Caco-2 (cell line): ENCODE measurements around the gene ABT1. TPM values are rescaled to one million over a fixed set of nuclear protein-coding genes. Genes with fewer than 3 reads are reported as not detected.

Experiments used
- BruUV-seq: library from RNA; stranded (reverse); fragments of 400-500 nt; replicated peaks from 2 replicates; lab custom pipeline; 2021; lab: Mats Ljungman, UMichigan
- CTCF ChIA-PET: fragments of 300-600 bp; sonication (Branson Sonifier 250); formaldehyde crosslinking; loops from one replicate; lab custom pipeline; 2022; ENCODE audit warnings: antibody characterized with exemption; lab: Charles Lee
- POLR2A ChIA-PET: fragments of 300-600 bp; sonication (Branson Sonifier 250); formaldehyde crosslinking; loops from one replicate; lab custom pipeline; 2022; ENCODE audit warnings: antibody characterized with exemption; lab: Charles Lee
- DNase-seq, 2 experiments: peaks; one replicate each; pipeline versions ENCODE4 v3.0.0 to v3.0.0-alpha.2; 2020 to 2022
- H3K27me3 ChIP-seq: replicated peaks from 2 replicates; pipeline ENCODE4 v1.6.0; 2011; ENCODE audit warnings: low read length; ENCODE audit not compliant: control insufficient read depth, insufficient read depth
- H3K36me3 ChIP-seq: 2 replicates; pipeline ENCODE4 v1.5.1; 2011; ENCODE audit warnings: low read length; ENCODE audit not compliant: control insufficient read depth, insufficient read depth
- H3K4me1 ChIP-seq: fragments of 250-450 bp; sonication (Bioruptor Pico); 2 replicates; pipeline ENCODE4 v1.5.1; 2020; ENCODE audit warnings: mild to moderate bottlenecking
- H3K4me3 ChIP-seq: 2 replicates; pipeline ENCODE4 v1.5.1; 2011; ENCODE audit warnings: low read depth, mild to moderate bottlenecking, control low read depth, low read length
- H3K9me3 ChIP-seq: fragments of 250-450 bp; sonication (Bioruptor Pico); 2 replicates; pipeline ENCODE4 v1.5.1; 2020; ENCODE audit warnings: mild to moderate bottlenecking, moderate library complexity
- H3K27ac Mint-ChIP-seq: one replicate; pipeline ENCODE4 v1.8.0; 2022; ENCODE audit warnings: mixed read lengths; ENCODE audit not compliant: unreplicated experiment
- H3K27me3 Mint-ChIP-seq: one replicate; pipeline ENCODE4 v1.8.0; 2022; ENCODE audit warnings: mixed read lengths; ENCODE audit not compliant: insufficient read depth, unreplicated experiment
- H3K36me3 Mint-ChIP-seq: one replicate; pipeline ENCODE4 v1.8.0; 2022; ENCODE audit warnings: mild to moderate bottlenecking, mixed read lengths; ENCODE audit not compliant: insufficient read depth, unreplicated experiment
- H3K4me1 Mint-ChIP-seq: one replicate; pipeline ENCODE4 v1.8.0; 2022; ENCODE audit warnings: low read depth, mixed read lengths; ENCODE audit not compliant: unreplicated experiment
- H3K4me3 Mint-ChIP-seq: one replicate; pipeline ENCODE4 v1.8.0; 2022; ENCODE audit warnings: mild to moderate bottlenecking, moderate library complexity, mixed read lengths; ENCODE audit not compliant: unreplicated experiment
- H3K9me3 Mint-ChIP-seq: one replicate; pipeline ENCODE4 v1.8.0; 2022; ENCODE audit warnings: mixed read lengths; ENCODE audit not compliant: unreplicated experiment
- intact Hi-C: fragments of 100-400 bp; cut with micrococcal nuclease; formaldehyde crosslinking; loops from one replicate; pipeline ENCODE4 v1.10.0; 2022; ENCODE audit not compliant: unreplicated experiment
- total RNA-seq: library from RNA; stranded (reverse); gene quantifications from 2 replicates; pipeline ENCODE4 v1.2.3, GENCODE V29; 2022
- TF ChIP-seq, protein P1 (sequence below), 2 experiments: fragments of 200-600 bp in 1 of 2; IDR thresholded peaks; 1 replicate in 1 of 2; 2 replicates in 1 of 2; pipeline versions ENCODE4 v1.5.1 to v1.8.0; 2011 to 2022; ENCODE audit warnings: antibody characterized with exemption in 1 of 2, control low read depth in 1 of 2, inconsistent platforms in 1 of 2, low read depth in 1 of 2, low read length in 1 of 2, mild to moderate bottlenecking in 1 of 2, moderate library complexity in 1 of 2; ENCODE audit not compliant: insufficient read depth in 1 of 2, severe bottlenecking in 1 of 2, unreplicated experiment in 1 of 2

ABT1 gene
- total RNA-seq, 1 experiment from 2014 or later: 15.1 TPM

DNA sequence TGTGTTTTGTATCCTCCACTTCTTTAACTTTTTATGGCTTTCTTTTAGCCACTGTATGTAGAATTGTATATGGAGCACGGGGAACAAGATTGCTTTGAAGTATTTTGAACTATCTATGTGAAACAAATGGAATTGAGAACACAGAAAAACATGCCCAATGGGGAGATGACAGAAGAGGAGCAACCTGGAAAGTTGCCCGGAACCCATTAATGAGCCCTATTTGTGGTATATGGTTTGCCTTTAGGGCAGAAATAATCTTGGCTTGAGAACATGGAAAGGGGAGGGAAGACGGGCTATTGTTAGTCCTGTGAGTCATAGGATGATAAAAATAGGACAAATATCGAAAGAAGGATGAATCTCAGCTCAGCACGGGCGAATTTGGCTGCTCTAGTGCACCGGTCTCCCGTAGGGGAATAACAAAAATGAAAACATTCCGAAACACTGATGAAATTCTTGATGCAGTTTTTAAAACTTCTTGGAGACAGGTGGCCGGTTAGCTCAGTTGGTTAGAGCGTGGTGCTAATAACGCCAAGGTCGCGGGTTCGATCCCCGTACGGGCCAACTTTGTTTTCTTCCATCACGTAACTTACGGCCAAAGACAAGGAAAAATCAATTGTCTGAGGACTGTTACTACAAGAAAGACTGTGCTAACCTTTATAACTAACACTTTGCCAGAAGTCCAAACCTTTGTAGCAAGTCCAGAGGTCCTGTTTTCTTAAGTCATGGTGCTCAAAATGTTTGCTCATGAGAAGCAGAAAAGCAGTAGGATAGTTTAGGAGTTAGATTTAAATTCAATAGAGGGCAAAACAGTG, 42.9 kb upstream of the ABT1 start:
- Mint-ChIP-seq H3K27me3 (no peaks in the 10 kb centered on the region), H3K27ac (no peak overlapping the region), H3K4me1 (peaks cover 8% of the 10 kb centered on the region), H3K9me3 (no peaks in the 10 kb centered on the region), H3K4me3 (no peak overlapping the region), H3K36me3 (peaks cover 12% of the 10 kb centered on the region)
- Histone ChIP-seq H3K27me3 (no peaks in the 10 kb centered on the region), H3K4me1 (peaks cover 5% of the 10 kb centered on the region; the same call in 1 of the 2 replicates), H3K4me3 (peak overlapping the region; percentile 55), H3K36me3 (no peaks in the 10 kb centered on the region), H3K9me3 (no peaks in the 10 kb centered on the region)
- CTCF ChIA-PET: interaction anchor here (2.4 kb wide), 1 partner anchor 212 kb away, joined by 11 read pairs; no protein-coding TSS in a partner anchor
- intact Hi-C loops: loop anchor here (1.0 kb wide), 4 partner anchors 14 to 213 kb away; no protein-coding TSS in a partner anchor
- no TSS peak for BruUV-seq
- DNase-seq: peak; percentile 74 to 86
- TF ChIP-seq, protein P1, sequence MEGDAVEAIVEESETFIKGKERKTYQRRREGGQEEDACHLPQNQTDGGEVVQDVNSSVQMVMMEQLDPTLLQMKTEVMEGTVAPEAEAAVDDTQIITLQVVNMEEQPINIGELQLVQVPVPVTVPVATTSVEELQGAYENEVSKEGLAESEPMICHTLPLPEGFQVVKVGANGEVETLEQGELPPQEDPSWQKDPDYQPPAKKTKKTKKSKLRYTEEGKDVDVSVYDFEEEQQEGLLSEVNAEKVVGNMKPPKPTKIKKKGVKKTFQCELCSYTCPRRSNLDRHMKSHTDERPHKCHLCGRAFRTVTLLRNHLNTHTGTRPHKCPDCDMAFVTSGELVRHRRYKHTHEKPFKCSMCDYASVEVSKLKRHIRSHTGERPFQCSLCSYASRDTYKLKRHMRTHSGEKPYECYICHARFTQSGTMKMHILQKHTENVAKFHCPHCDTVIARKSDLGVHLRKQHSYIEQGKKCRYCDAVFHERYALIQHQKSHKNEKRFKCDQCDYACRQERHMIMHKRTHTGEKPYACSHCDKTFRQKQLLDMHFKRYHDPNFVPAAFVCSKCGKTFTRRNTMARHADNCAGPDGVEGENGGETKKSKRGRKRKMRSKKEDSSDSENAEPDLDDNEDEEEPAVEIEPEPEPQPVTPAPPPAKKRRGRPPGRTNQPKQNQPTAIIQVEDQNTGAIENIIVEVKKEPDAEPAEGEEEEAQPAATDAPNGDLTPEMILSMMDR (IDR thresholded peaks at IDR 0.05; ENCODE audit: insufficient read depth in 1 of 2, low read depth in 1 of 2, low read length in 1 of 2, severe bottlenecking in 1 of 2, unreplicated experiment in 1 of 2): no peak
- POLR2A ChIA-PET: interaction anchor here (1.0 to 1.5 kb wide), 2 partner anchors 16 to 268 kb away, joined by 3 read pairs; partner anchors contain the start of gene HMGN4

DNA sequence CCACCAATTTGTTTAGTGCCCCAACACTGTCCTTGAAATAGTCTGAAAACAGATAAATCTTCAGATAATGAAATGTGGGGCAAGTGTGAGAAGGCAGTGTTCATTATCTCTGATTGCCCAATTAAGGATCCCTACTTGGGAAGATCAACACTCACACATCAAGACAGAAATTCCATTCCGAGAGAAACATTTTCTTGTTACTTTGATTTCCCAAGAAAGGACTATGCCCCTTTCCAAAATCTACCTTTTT, 42.4 kb upstream of the ABT1 start:
- Mint-ChIP-seq H3K4me1 (peaks cover 8% of the 10 kb centered on the region), H3K4me3 (no peak overlapping the region), H3K27ac (no peak overlapping the region), H3K27me3 (no peaks in the 10 kb centered on the region), H3K36me3 (peaks cover 12% of the 10 kb centered on the region), H3K9me3 (no peaks in the 10 kb centered on the region)
- BruUV-seq: no TSS peak
- POLR2A ChIA-PET: interaction anchor here (1.5 kb wide), 1 partner anchor 269 kb away, joined by 3 read pairs; a partner anchor contains a TSS
- Histone ChIP-seq H3K36me3 (no peaks in the 10 kb centered on the region), H3K27me3 (no peaks in the 10 kb centered on the region), H3K4me3 (peak overlapping the region; percentile 55), H3K9me3 (no peaks in the 10 kb centered on the region), H3K4me1 (peaks cover 5% of the 10 kb centered on the region; the same call in 1 of the 2 replicates)
- DNase-seq: peak in 1 of 2 experiments; percentile 29
- intact Hi-C loops: loop anchor here (1.0 kb wide), 2 partner anchors 14 to 213 kb away; no protein-coding TSS in a partner anchor
- TF ChIP-seq, protein P1 (IDR thresholded peaks at IDR 0.05; ENCODE audit: insufficient read depth in 1 of 2, low read depth in 1 of 2, low read length in 1 of 2, severe bottlenecking in 1 of 2, unreplicated experiment in 1 of 2): no peak
- CTCF ChIA-PET: interaction anchor here (2.4 kb wide), 1 partner anchor 213 kb away, joined by 11 read pairs; no protein-coding TSS in a partner anchor

DNA sequence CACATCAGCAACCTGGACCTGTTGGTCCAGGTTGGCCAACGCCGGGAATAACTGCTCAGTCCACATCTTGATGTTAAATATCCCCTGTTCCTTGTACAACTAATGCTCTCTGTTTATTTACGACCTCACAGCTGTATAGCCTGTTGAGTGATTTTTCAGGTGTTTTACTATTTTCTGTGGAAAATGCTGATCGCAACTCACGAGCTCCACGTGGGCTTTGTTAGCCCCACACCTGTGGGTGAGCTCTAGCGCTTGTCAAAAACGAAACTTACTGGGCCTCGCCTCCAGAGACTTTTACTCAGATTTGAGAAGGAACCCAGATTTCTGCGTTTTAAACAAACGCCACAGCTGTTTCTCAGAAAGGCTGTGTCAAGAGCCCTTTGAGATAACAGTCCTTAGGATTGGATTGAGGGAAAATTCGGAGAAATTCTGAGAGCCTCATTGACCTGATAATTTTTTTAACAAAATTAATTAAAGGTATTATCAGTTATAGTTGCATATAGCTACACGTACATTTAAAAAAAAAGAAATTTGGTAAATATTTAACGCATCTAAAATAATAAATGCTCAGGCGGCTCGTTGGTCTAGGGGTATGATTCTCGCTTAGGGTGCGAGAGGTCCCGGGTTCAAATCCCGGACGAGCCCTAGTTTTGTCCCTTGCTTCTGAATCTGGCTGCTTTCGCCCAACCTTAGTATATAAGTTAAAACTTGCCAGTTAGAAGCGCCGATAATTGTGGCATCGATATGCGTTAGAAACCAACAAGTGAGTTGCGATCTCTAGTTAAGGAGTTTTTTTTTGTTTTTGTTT, 41.9 kb upstream of the ABT1 start:
- no peaks in the 10 kb centered on the region for H3K9me3 Mint-ChIP-seq
- Histone ChIP-seq H3K27me3 (no peaks in the 10 kb centered on the region), H3K4me3 (peak overlapping the region; percentile 55), H3K36me3 (no peaks in the 10 kb centered on the region), H3K9me3 (no peaks in the 10 kb centered on the region), H3K4me1 (peaks cover 2% of the 10 kb centered on the region; the same call in 1 of the 2 replicates)
- DNase-seq: peak; percentile 42 to 63
- H3K27ac Mint-ChIP-seq: no peak overlapping the region
- H3K4me3 Mint-ChIP-seq: no peak overlapping the region
- POLR2A ChIA-PET: no interaction called here
- CTCF ChIA-PET: interaction anchor here (0.6 kb wide), 1 partner anchor 213 kb away, joined by 3 read pairs; no protein-coding TSS in a partner anchor
- no peaks in the 10 kb centered on the region for H3K27me3 Mint-ChIP-seq
- peaks cover 8% of the 10 kb centered on the region for H3K4me1 Mint-ChIP-seq
- TF ChIP-seq, protein P1 (IDR thresholded peaks at IDR 0.05; ENCODE audit: insufficient read depth in 1 of 2, low read depth in 1 of 2, low read length in 1 of 2, severe bottlenecking in 1 of 2, unreplicated experiment in 1 of 2): no peak
- BruUV-seq: no TSS peak
- intact Hi-C loops: loop anchor here (1.0 kb wide), 2 partner anchors 13 to 214 kb away; no protein-coding TSS in a partner anchor
- H3K36me3 Mint-ChIP-seq: peaks cover 12% of the 10 kb centered on the region
